HG02973 (cell line): ENCODE results near the gene ZNF273.
"Not testable (repeated sequence)": the region's sequence is repeated elsewhere in the genome, so short reads cannot be mapped to it uniquely, and the experiment has no call there.

Source experiments
- ATAC-seq: cut with Tn5 transposase; IDR thresholded peaks from one replicate; pipeline ENCODE4 v1.9.1; 2021; ENCODE audit warnings: moderate library complexity; ENCODE audit not compliant: unreplicated experiment

Gene ZNF273

GRCh38 chr7:64902806-64903721, at the start of gene ZNF273:
ZNF273 (plus strand) TSS chr7:64903273; CDS start chr7:64903318, 45 bp downstream.
- peak; percentile 98 for ATAC-seq

DNA sequence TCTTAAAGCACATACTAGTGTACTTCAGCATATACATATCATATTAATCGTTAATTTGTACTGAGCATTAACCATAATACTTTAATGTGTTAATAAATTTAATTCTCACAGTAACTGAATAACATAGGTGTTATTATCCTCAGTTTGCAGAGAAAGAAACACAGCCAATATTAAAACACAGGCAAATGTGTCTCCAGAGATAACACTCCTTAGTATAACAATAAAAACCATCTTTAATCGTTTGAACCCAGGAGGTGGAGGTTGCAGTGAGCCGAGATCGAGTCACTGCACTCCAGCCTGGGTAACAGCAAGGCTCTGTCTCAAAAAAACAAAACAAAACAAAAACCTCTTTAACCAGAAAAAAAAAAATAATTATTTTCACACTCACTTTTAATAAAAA, 49.4 kb upstream of the ZNF273 start:
- ATAC-seq = no peak

DNA sequence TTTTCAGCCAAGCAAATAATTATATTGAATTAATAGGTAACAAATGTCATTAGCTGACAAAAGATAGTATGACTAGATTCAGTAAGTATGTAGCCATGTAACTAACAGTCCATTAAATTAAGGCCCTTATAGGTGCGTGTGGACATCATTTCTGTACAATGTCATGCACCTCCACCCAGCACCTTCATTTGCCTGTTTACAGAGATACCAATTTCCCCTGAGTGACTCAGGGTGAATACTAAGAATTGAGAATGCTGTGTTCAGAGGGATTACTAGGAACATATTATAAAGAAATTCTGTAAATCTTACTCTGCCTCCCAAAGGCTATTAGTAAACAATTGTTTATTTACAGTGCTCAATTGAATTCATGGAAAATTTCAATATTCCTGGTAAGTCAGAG, 48.1 kb upstream of the ZNF273 start:
- no peak for ATAC-seq

- no peak for ATAC-seq
Measured at GRCh38 chr7:64863021-64863420, 40.1 kb upstream of the ZNF273 start.

DNA sequence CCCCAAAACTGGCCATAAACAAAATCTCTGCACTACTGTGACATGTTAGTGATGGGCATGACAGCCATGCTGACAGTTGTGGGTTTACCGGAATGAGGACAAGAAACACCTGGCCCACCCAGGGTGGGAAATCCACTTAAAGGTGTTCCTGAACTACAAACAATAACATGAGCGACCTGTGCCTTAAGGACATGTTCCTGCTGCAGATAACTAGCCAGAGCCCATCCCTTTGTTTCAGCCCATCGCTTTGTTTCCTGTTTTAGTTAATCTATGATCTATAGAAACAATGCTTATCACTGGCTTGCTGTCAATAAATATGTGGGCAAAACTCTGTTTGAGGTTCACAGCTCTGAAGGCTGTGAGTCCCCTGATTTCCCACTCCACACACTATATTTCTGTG, 39.5 kb upstream of the ZNF273 start:
- not testable (repeated sequence) for ATAC-seq

DNA sequence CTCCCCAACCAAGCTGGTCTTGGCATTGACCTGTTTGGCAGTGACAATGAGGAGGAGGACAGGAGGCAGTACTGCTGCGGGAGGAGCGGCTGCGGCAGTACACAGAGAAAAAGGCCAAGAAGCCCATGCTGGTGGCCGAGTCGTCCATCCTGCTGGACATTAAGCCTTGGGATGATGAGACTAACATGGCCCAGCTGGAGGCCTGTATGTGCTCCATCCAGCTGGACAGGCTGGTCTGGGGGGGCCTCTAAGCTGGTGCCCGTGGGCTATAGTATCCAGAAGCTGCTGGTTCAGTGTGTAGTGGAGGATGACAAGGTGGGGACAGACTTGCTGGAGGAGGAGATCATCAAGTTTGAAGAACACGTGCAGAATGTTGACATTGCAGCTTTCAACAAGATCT, 39.1 kb upstream of the ZNF273 start:
- no peak for ATAC-seq

DNA sequence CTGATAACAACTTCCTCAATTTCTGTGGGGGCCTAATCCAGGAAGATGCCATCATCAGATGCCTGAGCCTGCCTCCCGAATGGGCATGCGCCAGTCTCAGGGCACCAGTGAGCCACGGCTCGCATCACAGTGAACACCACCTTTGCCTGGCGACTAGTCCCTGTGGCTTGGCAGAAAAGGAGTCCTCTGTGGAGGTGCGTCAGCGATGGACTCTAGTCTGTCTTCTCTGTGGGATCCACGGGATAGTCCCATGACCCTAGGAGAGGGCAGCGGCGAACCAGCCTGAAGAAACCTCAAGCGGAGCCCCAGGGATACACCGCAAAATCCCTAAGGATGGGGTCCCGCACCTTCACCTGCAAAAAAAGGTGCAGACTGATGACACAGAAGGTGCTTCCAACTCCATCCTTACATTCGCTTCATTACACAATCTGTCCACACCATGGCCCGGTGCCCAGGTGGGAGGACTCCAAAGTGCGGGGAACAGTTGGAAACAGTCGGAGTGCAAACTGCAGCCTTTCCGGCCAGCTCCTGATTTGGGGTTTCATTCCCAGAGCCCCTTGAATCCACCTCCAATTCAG, 35.1 kb upstream of the ZNF273 start:
- no peak for ATAC-seq

DNA sequence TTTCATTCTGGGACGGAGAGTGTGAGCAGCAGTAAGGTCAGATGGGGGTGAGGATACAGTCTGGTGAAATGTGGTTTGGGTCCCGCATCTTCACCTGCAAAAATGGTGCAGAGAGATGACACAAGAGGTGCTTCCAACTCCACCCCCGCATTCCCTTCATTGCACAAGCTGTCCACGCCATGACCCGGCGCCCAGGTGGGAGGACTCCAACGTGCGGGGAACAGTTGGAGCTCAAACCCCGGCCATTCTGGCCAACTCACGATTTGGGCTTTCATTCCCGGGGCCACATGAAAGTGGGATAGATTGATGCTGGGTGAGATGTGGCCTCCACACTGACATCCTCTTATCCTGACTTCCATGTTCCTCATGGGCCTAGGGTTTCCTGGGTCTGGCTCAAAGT, 34.6 kb upstream of the ZNF273 start:
- no peak for ATAC-seq

DNA sequence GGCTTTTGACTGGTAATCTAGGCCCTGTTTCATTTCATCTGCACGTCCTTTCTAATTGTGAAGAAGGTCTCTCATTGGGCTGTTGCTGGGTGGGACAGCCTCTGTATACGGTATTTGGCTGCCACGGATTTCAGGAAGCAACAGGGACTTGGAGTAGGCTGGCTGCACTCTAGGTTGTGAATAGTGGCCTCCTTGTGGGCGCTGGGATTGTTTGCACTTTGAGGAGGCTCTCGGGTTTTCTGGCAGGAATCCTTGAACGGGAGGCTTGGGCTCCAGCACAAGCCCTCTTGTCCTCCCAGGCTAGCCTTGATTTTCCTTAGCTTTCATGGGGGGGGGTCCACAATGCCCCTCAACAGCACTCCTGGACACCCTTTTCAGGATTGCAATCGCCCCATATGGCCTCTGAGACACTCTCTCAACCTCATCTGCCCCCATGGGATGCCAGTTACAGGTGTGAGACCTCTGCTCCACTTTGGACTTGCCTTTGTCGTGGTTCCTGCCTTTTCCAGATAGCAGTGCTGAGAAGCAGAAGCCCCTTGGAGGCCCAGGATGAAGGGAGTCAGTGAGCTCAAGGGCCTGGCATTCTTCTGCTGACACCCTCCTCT, 33.9 kb upstream of the ZNF273 start:
- ATAC-seq = no peak

- ATAC-seq = no peak
Measured at GRCh38 chr7:64869912-64870562, 33.0 kb upstream of the ZNF273 start.

DNA sequence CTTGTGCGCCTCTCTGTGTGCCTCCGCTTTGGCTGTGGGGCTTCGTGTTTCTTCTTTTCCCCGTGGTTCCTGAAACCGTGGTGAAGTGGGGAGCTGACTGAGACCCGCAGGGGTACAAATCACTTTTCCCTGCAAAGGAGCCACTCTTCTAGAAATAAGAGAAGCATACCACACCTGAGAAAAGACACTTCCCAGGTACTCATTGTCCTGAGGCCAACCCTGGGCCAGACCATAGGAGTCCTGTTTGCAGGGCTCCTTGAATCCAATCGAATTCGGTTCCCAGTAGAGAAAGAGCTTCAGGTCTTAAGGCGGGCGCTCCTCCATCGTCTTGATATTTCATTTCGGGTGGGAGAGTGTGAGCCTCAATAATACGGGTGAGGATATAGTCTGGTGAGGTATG, 32.4 kb upstream of the ZNF273 start:
- no peak for ATAC-seq

DNA sequence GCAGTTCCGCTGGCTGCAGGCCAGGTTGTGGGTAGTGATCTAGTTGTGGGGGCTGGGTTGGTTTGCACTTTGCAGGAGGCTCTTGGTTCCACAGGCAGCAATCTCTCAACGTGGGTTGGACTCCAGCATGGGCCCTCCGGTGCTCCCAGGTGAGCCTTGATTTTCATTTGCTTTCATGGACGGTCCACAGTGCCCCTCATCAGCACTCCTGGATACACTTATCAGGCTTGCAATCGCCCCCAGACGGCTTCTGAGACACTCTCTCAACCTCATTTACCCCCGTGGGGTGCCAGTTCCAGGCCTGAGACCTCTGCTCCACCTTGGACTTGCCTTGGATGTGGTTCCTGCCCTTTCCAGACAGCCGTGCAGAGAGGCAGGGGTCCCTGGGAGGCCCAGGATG, 31.3 kb upstream of the ZNF273 start:
- no peak for ATAC-seq

DNA sequence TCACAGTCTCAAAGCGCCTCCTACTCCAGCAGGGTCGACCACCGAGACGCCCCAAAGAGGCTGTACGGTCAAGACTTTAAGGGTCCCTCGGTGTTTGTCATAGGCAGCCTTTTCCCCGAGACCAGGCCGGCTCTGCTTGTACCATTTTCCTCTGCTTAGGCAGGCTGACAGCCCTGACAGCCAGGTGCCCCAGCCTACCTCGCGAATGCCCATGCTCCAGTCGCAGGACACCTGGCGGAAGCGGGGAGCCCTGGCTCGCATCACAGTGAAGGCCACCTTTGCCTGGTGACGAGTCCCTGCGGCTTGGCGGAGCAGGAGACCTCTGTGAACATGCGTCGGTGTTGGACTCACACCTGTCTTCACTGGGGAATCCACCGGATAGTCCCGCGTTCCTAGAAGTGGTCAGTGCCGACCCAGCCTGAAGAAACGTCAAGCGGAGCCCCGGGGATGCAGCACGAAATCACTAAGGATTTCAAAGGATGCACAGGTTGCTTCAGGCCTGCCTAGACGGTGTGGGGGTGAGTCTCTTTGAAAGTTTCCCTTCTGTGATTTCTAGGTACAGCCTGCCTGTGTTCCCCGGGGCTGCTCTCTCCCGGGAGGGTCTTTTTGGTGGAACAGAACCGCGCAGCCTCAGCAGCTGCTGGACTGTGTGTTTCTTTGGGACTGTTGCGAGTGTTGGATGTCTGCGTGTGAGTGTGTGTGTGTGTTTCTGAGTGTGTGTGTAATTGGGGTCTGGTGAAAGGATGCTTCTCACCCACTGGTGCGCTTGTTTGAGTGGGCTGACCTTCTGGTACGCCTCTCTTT, 30.5 kb upstream of the ZNF273 start:
- no peak for ATAC-seq

DNA sequence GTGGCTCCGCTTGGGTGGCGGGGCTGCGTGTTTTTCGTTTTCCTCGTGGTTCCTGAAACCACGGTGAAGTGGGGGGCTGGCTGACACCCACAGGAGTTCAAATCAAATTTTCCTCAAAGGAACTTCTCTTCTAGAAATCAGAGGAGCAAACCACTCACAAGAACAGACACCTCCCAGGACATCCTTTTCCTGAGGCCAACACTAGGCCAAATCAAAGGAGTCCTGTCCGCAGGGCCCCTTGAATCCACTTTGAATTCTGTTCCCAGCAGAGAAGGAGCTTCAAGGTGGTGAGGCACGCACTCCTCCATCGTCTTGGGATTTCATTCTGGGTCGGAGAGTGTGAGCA, 29.9 kb upstream of the ZNF273 start:
- ATAC-seq = no peak

DNA sequence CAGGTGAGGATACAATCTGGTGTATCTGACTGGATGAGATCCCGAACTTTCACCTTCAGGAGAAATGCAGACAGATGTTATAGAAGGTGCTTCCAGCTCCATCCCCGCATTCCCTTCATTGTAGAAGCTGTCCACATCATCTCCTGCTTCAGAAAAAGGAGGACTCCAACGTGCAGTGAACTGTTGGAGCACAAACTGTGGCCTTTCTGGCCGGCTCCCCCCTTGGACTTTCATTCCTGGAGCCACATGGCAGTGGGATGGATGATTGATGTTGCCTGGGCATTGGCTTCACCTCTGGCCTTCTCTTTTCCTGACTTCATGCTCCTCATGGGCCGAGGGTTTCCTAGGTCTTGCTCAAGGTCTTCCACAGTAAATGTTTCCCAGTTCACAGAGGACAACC, 29.6 kb upstream of the ZNF273 start:
- no peak for ATAC-seq

GRCh38 chr7:64874114-64874513, 29.0 kb upstream of the ZNF273 start:
- no peak for ATAC-seq

DNA sequence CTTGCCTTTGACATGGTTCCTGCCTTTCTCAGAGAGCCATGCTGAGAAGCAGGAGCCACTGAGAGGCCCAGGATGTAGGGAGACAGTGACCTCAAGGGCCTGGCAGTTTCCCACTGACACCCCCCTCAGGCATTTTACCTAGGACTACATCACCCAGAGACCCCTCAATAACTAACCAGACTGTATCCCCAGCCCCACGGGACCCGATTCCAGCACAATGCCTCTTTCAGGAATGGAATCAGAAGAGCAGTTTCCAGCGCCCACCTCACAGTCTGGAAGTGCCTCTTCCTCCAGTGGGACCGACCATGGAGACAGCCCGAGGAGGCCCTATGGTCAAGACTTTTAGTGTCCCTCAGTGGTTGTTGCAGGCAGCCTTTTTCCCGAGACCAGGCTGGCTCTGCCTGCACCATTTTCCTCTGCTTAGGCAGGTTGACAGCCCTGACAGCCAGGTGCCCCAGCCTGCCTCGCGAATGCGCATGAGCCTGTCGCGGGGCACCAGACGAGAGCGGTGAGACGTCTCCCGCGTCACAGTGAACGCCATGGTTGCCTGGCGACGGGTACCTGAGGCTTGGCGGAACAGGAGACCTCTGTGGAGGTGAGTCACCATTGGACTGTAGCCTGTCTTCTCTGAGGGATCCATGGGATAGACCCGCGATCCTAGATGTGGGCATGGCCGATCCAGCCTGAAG, 28.4 kb upstream of the ZNF273 start:
- no peak for ATAC-seq

GRCh38 chr7:64875258-64875657, 27.8 kb upstream of the ZNF273 start:
- no peak for ATAC-seq

DNA sequence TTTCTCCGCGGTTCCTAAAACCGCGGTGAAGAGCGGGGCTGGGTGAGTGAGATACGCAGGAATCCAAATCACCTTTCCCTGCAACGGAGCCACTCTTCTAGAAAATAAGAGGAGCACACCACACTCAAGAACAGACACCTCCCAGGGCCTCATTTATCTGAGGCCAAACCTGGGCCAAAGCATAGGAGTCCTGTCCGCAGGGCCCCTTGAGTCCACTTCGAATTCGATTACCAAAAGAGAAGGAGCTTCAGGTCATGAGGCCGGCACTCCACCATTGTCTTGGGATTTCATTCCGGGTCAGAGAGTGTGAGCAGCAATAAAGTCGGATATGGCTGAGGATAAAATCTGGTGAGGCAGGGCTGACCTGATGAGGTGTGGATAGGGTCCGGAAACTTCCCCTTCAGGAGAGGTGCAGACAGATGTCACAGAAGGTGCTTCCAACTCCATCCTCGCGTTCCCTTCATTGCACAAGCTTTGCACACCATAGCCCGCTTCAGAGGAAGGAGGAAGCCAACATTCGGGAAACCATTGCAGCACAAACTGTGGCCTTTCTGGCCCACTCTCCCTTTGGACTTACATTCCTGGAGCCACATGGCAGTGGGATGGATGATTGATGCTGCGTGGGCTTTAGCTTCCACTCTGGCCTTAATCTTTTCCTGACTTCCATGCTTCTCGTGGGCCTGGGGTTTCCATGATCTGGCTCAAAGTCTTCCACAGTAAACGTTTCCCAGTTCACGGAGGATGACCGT, 27.2 kb upstream of the ZNF273 start:
- no peak for ATAC-seq
